HepG2 (cell line): ENCODE data around the gene DUSP9. TPM values are rescaled to one million over a fixed set of nuclear protein-coding genes. Genes with fewer than 3 reads are reported as not detected.
"Not testable (repeated sequence)": the region's sequence is repeated elsewhere in the genome, so short reads cannot be mapped to it uniquely, and the experiment has no call there.

ENCODE experiments used
- ATAC-seq: fragments of 200-7000 bp; cut with Tn5 transposase; 3 replicates; pipeline ENCODE4 v1.9.1; 2020; ENCODE audit warnings: mild to moderate bottlenecking, moderate library complexity
- BruUV-seq: library from RNA; stranded (reverse); fragments of 400-500 nt; replicated peaks from 2 replicates; lab custom pipeline; 2021; lab: Mats Ljungman, UMichigan
- CTCF ChIA-PET: fragments of 300-600 bp; formaldehyde crosslinking; extraction: SDS; loops from one replicate; lab custom pipeline; 2021; ENCODE audit warnings: low total read pairs, inconsistent platforms, low intra/inter-chr PET ratio; lab: Yijun Ruan, JAX
- POLR2A ChIA-PET: fragments of 350-600 bp; sonication (Branson Sonifier 250); formaldehyde crosslinking; loops from one replicate; lab custom pipeline; 2020; ENCODE audit warnings: antibody characterized with exemption, inconsistent platforms; lab: Yijun Ruan, JAX
- DNase-seq: peaks from one replicate; pipeline ENCODE4 v3.0.0-alpha.2; 2015; ENCODE audit warnings: low spot score
- FAIRE-seq: peaks from 3 replicates; lab custom pipeline; 2011; peaks lifted over from hg19 to GRCh38; lab: Jason Lieb, UNC
- H2AFZ ChIP-seq: one replicate; pipeline ENCODE4 v1.6.1; 2011; ENCODE audit warnings: low read length, inconsistent platforms
- H3K27ac ChIP-seq: fragments of 300-600 bp; 3 replicates; pipeline ENCODE4 v1.8.0; 2011; ENCODE audit warnings: mixed run types, mild to moderate bottlenecking, mixed read lengths, low read length, inconsistent platforms; ENCODE audit not compliant: insufficient read depth; ENCODE audit errors: extremely low read length
- H3K27me3 ChIP-seq, 2 experiments: fragments of 200-600 bp in 1 of 2; 2 replicates in 1 of 2; 3 replicates in 1 of 2; pipeline versions ENCODE4 v1.6.0 to v1.8.0; 2011; ENCODE audit warnings: low read length in 2 of 2, mild to moderate bottlenecking in 2 of 2, moderate library complexity in 2 of 2, inconsistent platforms in 1 of 2; ENCODE audit not compliant: insufficient read depth in 2 of 2, control insufficient read depth in 1 of 2
- H3K36me3 ChIP-seq, 2 experiments: fragments of 200-600 bp in 1 of 2; replicated peaks in 1 of 2; 2 replicates in 1 of 2; 3 replicates in 1 of 2; pipeline versions ENCODE4 v1.5.1 to v1.8.0; 2011; ENCODE audit warnings: low read length in 2 of 2, inconsistent platforms in 1 of 2; ENCODE audit not compliant: insufficient read depth in 2 of 2, control insufficient read depth in 1 of 2
- H3K4me1 ChIP-seq: 2 replicates; pipeline ENCODE4 v1.5.1; 2012; ENCODE audit warnings: low read length, inconsistent platforms; ENCODE audit not compliant: insufficient read depth
- H3K4me2 ChIP-seq: 2 replicates; pipeline ENCODE4 v1.6.0; 2011; ENCODE audit warnings: low read depth, low read length, inconsistent platforms
- H3K4me3 ChIP-seq, 3 experiments: fragments of 200-600 bp in 1 of 3; sonication (generic), shearing (Covaris generic) in 1 of 3; replicated peaks in 1 of 3; 2 replicates each; pipeline ENCODE4 v1.5.1; 2011 to 2016; ENCODE audit warnings: low read length in 3 of 3, inconsistent platforms in 2 of 3, low read depth in 2 of 3, mild to moderate bottlenecking in 2 of 3, control low read depth in 1 of 3, mixed read lengths in 1 of 3; ENCODE audit not compliant: insufficient read depth in 1 of 3
- H3K79me2 ChIP-seq: one replicate; pipeline ENCODE4 v1.6.1; 2011; ENCODE audit warnings: low read length, inconsistent platforms; ENCODE audit not compliant: insufficient read depth
- H3K9ac ChIP-seq: 2 replicates; pipeline ENCODE4 v1.6.0; 2011; ENCODE audit warnings: mild to moderate bottlenecking, low read depth, low read length, inconsistent platforms; ENCODE audit not compliant: insufficient read depth
- H3K9me3 ChIP-seq: 2 replicates; pipeline ENCODE4 v1.5.1; 2012; ENCODE audit warnings: mild to moderate bottlenecking, low read length
- H4K20me1 ChIP-seq: 2 replicates; pipeline ENCODE4 v1.6.0; 2011; ENCODE audit warnings: inconsistent platforms, mild to moderate bottlenecking, low read length, moderate library complexity; ENCODE audit not compliant: insufficient read depth
- AGO1 ChIP-seq: fragments of 200-400 bp; formaldehyde crosslinking; IDR thresholded peaks from 2 replicates; pipeline ENCODE4 v1.6.1; 2017; ENCODE audit warnings: mild to moderate bottlenecking, low read depth, low read length, moderate library complexity; ENCODE audit not compliant: poor library complexity, severe bottlenecking
- AGO2 ChIP-seq: fragments of 200-400 bp; formaldehyde crosslinking; optimal IDR thresholded peaks from 2 replicates; pipeline ENCODE3; 2017; ENCODE audit warnings: mild to moderate bottlenecking, low read depth, low read length, moderate library complexity
- POLR2AphosphoS5 ChIP-seq: IDR thresholded peaks from 2 replicates; pipeline ENCODE4 v1.6.1; 2012; ENCODE audit warnings: low read depth, low read length
- RBFOX2 ChIP-seq: fragments of 200-400 bp; formaldehyde crosslinking; IDR thresholded peaks from 2 replicates; pipeline ENCODE4 v1.6.1; 2017; ENCODE audit warnings: low read depth, mild to moderate bottlenecking, low read length
- SSRP1 ChIP-seq: IDR thresholded peaks from 2 replicates; pipeline ENCODE4 v1.6.1; 2016; ENCODE audit warnings: control low read depth
- ZFX ChIP-seq: sonication (generic); formaldehyde crosslinking; IDR thresholded peaks from 2 replicates; pipeline ENCODE4 v1.4.0; 2020; ENCODE audit warnings: mild to moderate bottlenecking, low read depth, missing genetic modification reagents, moderate library complexity
- ZNF264 ChIP-seq: sonication (generic); formaldehyde crosslinking; IDR thresholded peaks from 2 replicates; pipeline ENCODE4 v1.4.0; 2020; ENCODE audit warnings: missing genetic modification reagents
- WGBS: methylation state at CpG from one replicate; pipeline ENCODE4 v1.1.6; 2017; ENCODE audit warnings: low lambda C conversion rate; 5-methylcytosine and 5-hydroxymethylcytosine counted together
- in situ Hi-C: cut with HindIII; loops from 2 replicates; pipeline ENCODE4 v1.10.0; 2017; ENCODE audit warnings: low pct_unique_long_range_greater_than_20kb; ENCODE audit not compliant: extremely low pct_ligation_motif_present
- intact Hi-C: fragments of 100-400 bp; cut with micrococcal nuclease; formaldehyde crosslinking; loops from one replicate; pipeline ENCODE4 v1.10.0; 2022; ENCODE audit not compliant: unreplicated experiment
- polyA plus RNA-seq, 8 experiments: library from polyadenylated mRNA; depleted of rRNA in 3 of 8; stranded (reverse) in 7 of 8; unstranded in 1 of 8; fragments of >200 nt; fragmentation: Illumina TruSeq in 4 of 8; extraction: Trizol in 4 of 8; gene quantifications; 2 replicates each; pipeline versions ENCODE4 v1.2.1 to v1.2.3, GENCODE V29; 2011 to 2016; ENCODE audit warnings: low read depth in 4 of 8, missing spikeins in 1 of 8, mixed read lengths in 1 of 8; ENCODE audit not compliant: insufficient read depth in 1 of 8
- total RNA-seq, 5 experiments: library from RNA; depleted of rRNA; stranded (reverse); fragments of >200 nt; fragmentation: Illumina TruSeq; extraction: Trizol; gene quantifications; 2 replicates each; pipeline ENCODE4 v1.2.3, GENCODE V29; 2016; ENCODE audit warnings: low read depth in 1 of 5

The DUSP9 gene
- total and polyA plus RNA-seq, 2 of the 13 experiments (the other 11 are each of a cell fraction or from before 2014, with no cell fraction given): 235 to 435 TPM

DNA sequence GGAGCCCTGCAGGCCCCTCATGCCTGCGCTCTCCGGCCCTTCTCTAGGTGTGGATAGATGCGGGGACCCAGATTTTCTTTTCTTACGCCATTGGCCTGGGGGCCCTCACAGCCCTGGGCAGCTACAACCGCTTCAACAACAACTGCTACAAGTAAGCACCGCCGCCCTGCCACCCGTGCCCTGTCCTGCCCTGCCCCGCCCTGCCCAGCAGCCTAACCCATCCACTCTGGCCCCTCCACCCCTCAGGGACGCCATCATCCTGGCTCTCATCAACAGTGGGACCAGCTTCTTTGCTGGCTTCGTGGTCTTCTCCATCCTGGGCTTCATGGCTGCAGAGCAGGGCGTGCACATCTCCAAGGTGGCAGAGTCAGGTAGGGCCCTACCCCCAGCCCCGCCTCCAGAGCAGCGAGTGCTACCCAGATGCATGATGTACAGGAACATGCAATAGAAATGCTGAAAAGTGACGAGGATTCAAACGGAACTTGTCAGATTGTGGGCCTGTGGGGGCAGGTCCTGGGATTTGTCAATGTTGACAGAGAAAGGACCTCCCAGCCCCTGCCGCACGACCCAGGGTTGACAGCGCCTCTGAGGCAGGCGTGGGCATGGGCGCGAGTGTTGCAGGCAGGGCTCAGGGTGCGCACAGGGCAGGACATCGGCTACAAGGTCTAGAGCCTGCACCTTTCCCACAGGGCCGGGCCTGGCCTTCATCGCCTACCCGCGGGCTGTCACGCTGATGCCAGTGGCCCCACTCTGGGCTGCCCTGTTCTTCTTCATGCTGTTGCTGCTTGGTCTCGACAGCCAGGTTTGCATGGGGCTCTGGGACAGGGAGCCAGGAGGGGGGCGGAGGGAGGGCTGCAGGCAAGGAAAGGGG, 46.4 kb downstream of the DUSP9 start:
- peaks cover 25% of the 10 kb centered on the region for H4K20me1 ChIP-seq
- ATAC-seq: no peak
- CTCF ChIA-PET: no interaction called here
- POLR2A ChIA-PET: no interaction called here
- no peak overlapping the region for H3K27ac ChIP-seq
- peaks cover 0 to 3% of the 10 kb centered on the region in 2 experiments; a peak in 2 of 5 replicates for H3K36me3 ChIP-seq
- no peaks in the 10 kb centered on the region for H3K27me3 ChIP-seq
- H3K4me3 ChIP-seq: no peak overlapping the region
- intact Hi-C loops (no loop called here), in situ Hi-C loops (no loop called here)
- H3K9ac ChIP-seq: no peak overlapping the region
- H2AFZ ChIP-seq: no peak overlapping the region
- H3K79me2 ChIP-seq: peaks cover 11% of the 10 kb centered on the region
- no TSS peak for BruUV-seq
- no peak overlapping the region for H3K4me2 ChIP-seq
- H3K9me3 ChIP-seq: no peaks in the 10 kb centered on the region
- 96% methylated on average over 4 of the region's 31 CpGs for WGBS
- DNase-seq: no peak
- TF ChIP-seq ZFX: no peak
- TF ChIP-seq SSRP1 (CRISPR knock-in tag): peak; percentile 48; the same call in 1 of the 2 replicates
- peak; percentile 1 for TF ChIP-seq AGO2
- no peak for TF ChIP-seq ZNF264 (CRISPR knock-in tag)
- TF ChIP-seq RBFOX2: peak; percentile 72
- peak; percentile 51 for TF ChIP-seq AGO1
- H3K4me1 ChIP-seq: peaks cover 24% of the 10 kb centered on the region; the same call in 1 of the 2 replicates
- no peak for FAIRE-seq

GRCh38 chrX:153694256-153694655, 47.3 kb downstream of the DUSP9 start:
- H3K4me2 ChIP-seq, FAIRE-seq, H3K4me3 ChIP-seq, H3K36me3 ChIP-seq, H3K9me3 ChIP-seq, H3K9ac ChIP-seq, H3K27me3 ChIP-seq, intact Hi-C loops, BruUV-seq, DNase-seq, H2AFZ ChIP-seq, H3K27ac ChIP-seq, POLR2A ChIA-PET, ATAC-seq, in situ Hi-C loops, CTCF ChIA-PET: not testable (repeated sequence)
- H4K20me1 ChIP-seq: peaks cover 25% of the 10 kb centered on the region
- TF ChIP-seq RBFOX2 (peak; percentile 27), POLR2AphosphoS5 (peak; percentile 16; the same call in 1 of the 2 replicates)
- H3K79me2 ChIP-seq: peaks cover 11% of the 10 kb centered on the region
- 92% methylated on average over 5 of the region's 16 CpGs for WGBS
- peaks cover 30% of the 10 kb centered on the region; the same call in 1 of the 2 replicates for H3K4me1 ChIP-seq
